RWPE1 (cell line): Measurements from ENCODE around the gene COX19.

Source experiments
- CTCF ChIA-PET: fragments of 350-600 bp; sonication (Branson Sonifier 250); formaldehyde crosslinking; extraction: SDS; loops from one replicate; lab custom pipeline; 2021; lab: Yijun Ruan, JAX
- POLR2A ChIA-PET: fragments of 400-600 bp; formaldehyde crosslinking; extraction: SDS; loops from one replicate; lab custom pipeline; 2020; ENCODE audit warnings: antibody characterized with exemption; ENCODE audit not compliant: low non-redundant PET; lab: Yijun Ruan, JAX
- DNase-seq: peaks from one replicate; pipeline ENCODE4 v3.0.0; 2012; ENCODE audit warnings: low spot score
- H3K27ac ChIP-seq: fragments of 450-650 bp; 2 replicates; pipeline ENCODE4 v1.5.1; 2017
- TF ChIP-seq, protein P1 (sequence below): fragments of 450-650 bp; conservative IDR thresholded peaks from 2 replicates; pipeline ENCODE4 v1.5.1; 2017; ENCODE audit warnings: low read depth, mild to moderate bottlenecking

The COX19 gene

DNA sequence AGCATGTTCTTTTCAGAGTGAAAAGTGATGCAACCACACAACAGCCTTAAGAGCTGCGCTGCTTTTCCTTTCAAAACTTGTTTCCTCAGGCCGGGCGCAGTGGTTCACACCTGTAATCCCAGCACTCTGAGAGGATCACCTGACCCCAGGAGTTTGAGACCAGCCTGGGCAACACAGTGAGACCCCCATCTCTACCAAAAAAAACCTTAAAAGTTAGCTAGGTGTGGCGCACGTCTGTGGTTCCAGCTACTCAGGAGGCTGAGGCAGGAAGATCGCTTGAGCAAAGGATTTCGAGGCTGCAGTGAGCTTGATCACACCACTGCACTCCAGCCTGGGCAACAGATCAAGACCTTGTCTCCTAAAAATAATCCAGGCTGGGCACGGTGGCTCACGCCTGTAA is 2.0 kb downstream of the COX19 start:
- TF ChIP-seq, protein P1, sequence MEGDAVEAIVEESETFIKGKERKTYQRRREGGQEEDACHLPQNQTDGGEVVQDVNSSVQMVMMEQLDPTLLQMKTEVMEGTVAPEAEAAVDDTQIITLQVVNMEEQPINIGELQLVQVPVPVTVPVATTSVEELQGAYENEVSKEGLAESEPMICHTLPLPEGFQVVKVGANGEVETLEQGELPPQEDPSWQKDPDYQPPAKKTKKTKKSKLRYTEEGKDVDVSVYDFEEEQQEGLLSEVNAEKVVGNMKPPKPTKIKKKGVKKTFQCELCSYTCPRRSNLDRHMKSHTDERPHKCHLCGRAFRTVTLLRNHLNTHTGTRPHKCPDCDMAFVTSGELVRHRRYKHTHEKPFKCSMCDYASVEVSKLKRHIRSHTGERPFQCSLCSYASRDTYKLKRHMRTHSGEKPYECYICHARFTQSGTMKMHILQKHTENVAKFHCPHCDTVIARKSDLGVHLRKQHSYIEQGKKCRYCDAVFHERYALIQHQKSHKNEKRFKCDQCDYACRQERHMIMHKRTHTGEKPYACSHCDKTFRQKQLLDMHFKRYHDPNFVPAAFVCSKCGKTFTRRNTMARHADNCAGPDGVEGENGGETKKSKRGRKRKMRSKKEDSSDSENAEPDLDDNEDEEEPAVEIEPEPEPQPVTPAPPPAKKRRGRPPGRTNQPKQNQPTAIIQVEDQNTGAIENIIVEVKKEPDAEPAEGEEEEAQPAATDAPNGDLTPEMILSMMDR: no peak
- POLR2A ChIA-PET: no interaction called here
- H3K27ac ChIP-seq: peak overlapping the region; percentile 23
- CTCF ChIA-PET: interaction anchor here (0.5 to 1.1 kb wide), 5 partner anchors 65 to 1103 kb away, joined by 3 read pairs; no protein-coding TSS in a partner anchor
- no peak for DNase-seq

DNA sequence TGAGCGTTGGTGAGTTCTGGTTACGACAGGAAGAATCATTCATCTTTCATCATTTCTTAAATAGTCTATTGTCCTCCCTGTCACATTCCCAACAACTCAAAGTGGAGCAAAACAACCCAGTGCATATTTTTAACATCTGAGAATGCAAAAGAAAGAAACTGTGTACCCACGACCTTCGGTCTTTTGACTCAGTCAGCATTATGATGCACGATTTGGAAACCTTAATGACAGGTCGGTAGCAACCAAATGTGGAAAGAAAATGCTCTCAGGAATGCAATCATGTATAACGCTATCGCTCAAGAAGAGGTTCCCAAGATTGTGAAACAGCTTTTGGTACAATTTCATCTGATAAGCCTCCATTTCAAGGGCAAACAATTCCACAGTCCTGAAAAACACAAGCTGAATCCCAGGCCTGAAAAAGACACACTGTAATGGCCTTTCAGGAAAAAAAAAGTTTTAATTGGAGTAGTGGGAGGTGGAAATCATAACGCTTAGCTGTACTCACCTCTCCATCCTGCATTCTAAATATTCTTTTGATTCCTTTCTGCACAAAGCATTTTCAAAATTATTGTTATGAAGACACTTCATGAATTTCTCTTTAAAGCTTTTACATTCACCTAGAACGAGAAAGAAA is 2.6 kb downstream of the COX19 start:
- TF ChIP-seq, protein P1: no peak
- DNase-seq: no peak
- ChIA-PET POLR2A (interaction anchor here (0.6 kb wide), 1 partner anchor 54 kb away, joined by 3 read pairs; no protein-coding TSS in a partner anchor), CTCF (interaction anchor here (0.6 to 1.1 kb wide), 4 partner anchors 65 to 477 kb away, joined by 3 to 4 read pairs (median 3); no protein-coding TSS in a partner anchor)
- no peak overlapping the region for H3K27ac ChIP-seq

- CTCF ChIA-PET: interaction anchor here (0.6 to 1.1 kb wide), 3 partner anchors 93 to 287 kb away, joined by 3 to 4 read pairs (median 4); no protein-coding TSS in a partner anchor
- H3K27ac ChIP-seq: no peak overlapping the region
- POLR2A ChIA-PET: no interaction called here
- no peak for DNase-seq
- TF ChIP-seq, protein P1: no peak
These were observed 3.2 kb downstream of the COX19 start for GRCh38 chr7:972110-972509.

DNA sequence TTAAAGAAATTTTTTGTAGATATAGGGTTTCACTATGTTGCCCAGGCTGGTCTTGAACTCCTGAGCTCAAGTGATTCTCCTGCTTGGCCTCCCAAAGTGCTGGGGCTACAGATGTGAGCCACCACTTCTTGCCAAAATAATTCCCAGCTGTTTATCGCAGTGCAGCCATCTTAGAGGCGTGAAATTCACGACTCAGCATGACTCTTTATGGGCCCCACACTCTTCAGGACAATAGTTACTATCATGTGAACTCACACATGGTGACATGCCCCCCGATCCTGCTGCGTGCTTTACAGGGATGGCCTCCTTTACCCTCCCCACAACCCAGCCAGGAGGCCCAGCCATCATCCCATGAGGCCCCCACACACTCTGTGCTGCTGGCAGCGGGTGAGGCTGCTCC is 4.6 kb downstream of the COX19 start:
- POLR2A ChIA-PET: no interaction called here
- H3K27ac ChIP-seq: peak overlapping the region; percentile 16; the same call in 1 of the 2 replicates
- CTCF ChIA-PET: interaction anchor here (0.5 kb wide), 1 partner anchor 411 kb away, joined by 3 read pairs; no protein-coding TSS in a partner anchor
- DNase-seq: no peak
- TF ChIP-seq, protein P1: no peak

DNA sequence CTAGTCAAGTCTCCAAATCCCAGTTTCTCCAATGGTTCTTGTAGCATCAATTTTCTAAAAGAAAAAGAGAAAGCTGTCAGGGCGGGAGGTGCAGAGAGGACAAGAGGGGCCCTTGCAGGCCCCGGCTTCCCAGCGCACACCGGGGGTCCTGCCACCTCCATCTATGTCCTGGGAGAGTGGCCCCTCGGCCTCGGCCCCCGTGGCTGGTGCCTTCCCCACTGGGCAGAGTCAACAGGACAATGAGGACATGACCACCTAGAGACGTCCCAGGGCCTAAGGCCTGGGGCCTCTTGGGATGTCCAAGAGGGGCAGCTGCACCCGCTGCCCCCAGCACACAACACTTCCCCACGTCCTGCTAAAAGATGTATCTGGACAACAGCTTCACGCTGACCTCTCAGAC is 5.9 kb downstream of the COX19 start:
- POLR2A ChIA-PET: no interaction called here
- CTCF ChIA-PET: no interaction called here
- H3K27ac ChIP-seq: no peak overlapping the region
- no peak for DNase-seq
- TF ChIP-seq, protein P1: no peak

GRCh38 chr7:968205-969105 is 6.9 kb downstream of the COX19 start:
- POLR2A ChIA-PET: no interaction called here
- TF ChIP-seq, protein P1: no peak
- DNase-seq: no peak
- H3K27ac ChIP-seq: peak overlapping the region; percentile 48; the same call in 1 of the 2 replicates
- CTCF ChIA-PET: interaction anchor here (0.6 to 0.7 kb wide), 2 partner anchors 55 to 59 kb away, joined by 3 to 4 read pairs; no protein-coding TSS in a partner anchor
